Ovary (tissue), 9 donors: ENCODE measurements around the gene PAAF1. TPM values are rescaled to one million over a fixed set of nuclear protein-coding genes. Genes with fewer than 3 reads are reported as not detected.

Source experiments
- DNase-seq, 5 donors: peaks; one replicate each; pipeline ENCODE4 v3.0.0-alpha.2; 2019 to 2020
- H3K27ac ChIP-seq, 2 donors: fragments of 200-600 bp; one replicate each; pipeline versions ENCODE4 v1.5.1 to v1.8.0; 2019 to 2022
- H3K27me3 ChIP-seq: fragments of 200-600 bp; one replicate; pipeline ENCODE4 v1.8.0; 2022
- H3K36me3 ChIP-seq: fragments of 200-600 bp; sonication (generic); one replicate; pipeline ENCODE4 v1.5.1; 2019
- H3K4me1 ChIP-seq: one replicate; pipeline ENCODE4 v1.8.1; 2013; ENCODE audit warnings: mild to moderate bottlenecking, moderate library complexity; ENCODE audit not compliant: insufficient read depth
- H3K4me3 ChIP-seq: fragments of 200-600 bp; sonication (generic); one replicate; pipeline ENCODE4 v1.5.1; 2017
- H3K9me3 ChIP-seq, 2 donors: fragments of 200-600 bp in 1 of 2; sonication (generic) in 1 of 2; one replicate each; pipeline versions ENCODE4 v1.5.1 to v1.8.1; 2013 to 2019; ENCODE audit warnings: mild to moderate bottlenecking in 1 of 2, moderate library complexity in 1 of 2
- EP300 ChIP-seq: sonication (generic); formaldehyde crosslinking; IDR thresholded peaks from one replicate; pipeline ENCODE4 v1.6.1; 2017; ENCODE audit warnings: antibody characterized with exemption
- POLR2A ChIP-seq: fragments of 450-650 bp; IDR thresholded peaks from one replicate; pipeline ENCODE4 v1.6.1; 2017; ENCODE audit warnings: antibody characterized with exemption, mild to moderate bottlenecking, moderate library complexity
- WGBS, 3 donors: extraction: QIAGEN DNeasy Blood & Tissue Kit in 1 of 3; methylation state at CpG; one replicate each; pipeline versions ENCODE4 v1.1.5 to v1.1.7; 2013 to 2017; 5-methylcytosine and 5-hydroxymethylcytosine counted together
- intact Hi-C, 4 donors: fragments of 100-400 bp; cut with DNase I; formaldehyde crosslinking; loops; one replicate each; pipeline versions ENCODE4 v1.11.0 to v1.15.1; 2022 to 2023
- polyA plus RNA-seq, 2 donors: library from polyadenylated mRNA; stranded (reverse); fragments of 200-250 nt in 1 of 2; fragments of 350-450 nt in 1 of 2; fragmentation: Illumina TruSeq in 1 of 2; extraction: RNeasy Lipid Tissue Mini Kit (QIAGEN cat#74804) in 1 of 2; gene quantifications; one replicate each; pipeline ENCODE4 v1.2.3, GENCODE V29; 2013 to 2014
- total RNA-seq, 7 donors: library from RNA; depleted of rRNA in 2 of 7; stranded (reverse); fragments of >200 nt in 2 of 7; fragmentation: NEBNext Ultra II Directional in 3 of 7; extraction: Animal tissue kit (Norgen Biotek cat#: 25700) in 3 of 7; gene quantifications; one replicate each; pipeline versions ENCODE4 v1.1.0 to v1.2.4, GENCODE V29; 2016 to 2023
- TF ChIP-seq, protein P1 (sequence below), 3 donors: fragments of 450-650 bp in 2 of 3; fragments of 200-600 bp in 1 of 3; IDR thresholded peaks; one replicate each; pipeline versions ENCODE4 v1.5.1 to v1.8.0; 2016 to 2022; ENCODE audit warnings: antibody characterized with exemption in 3 of 3, mild to moderate bottlenecking in 1 of 3
- donor health status: DM: no; HTN: no; CAD: no; lungs with moderate emphysema.
- donor health status: DM: no; HTN: no; CAD: no.
- donor health status: Bipolar disorder and iron deficiency.
- donor health status: DM: yes; HTN: yes; CAD: no.
- donor health status: DM: no; HTN: no; CAD: no.
- donor health status: DM: yes; HTN: yes; CAD: no.

PAAF1 gene
- total and polyA plus RNA-seq, 9 donors, result 9.5 to 48.0 (median 18.3) TPM

DNA sequence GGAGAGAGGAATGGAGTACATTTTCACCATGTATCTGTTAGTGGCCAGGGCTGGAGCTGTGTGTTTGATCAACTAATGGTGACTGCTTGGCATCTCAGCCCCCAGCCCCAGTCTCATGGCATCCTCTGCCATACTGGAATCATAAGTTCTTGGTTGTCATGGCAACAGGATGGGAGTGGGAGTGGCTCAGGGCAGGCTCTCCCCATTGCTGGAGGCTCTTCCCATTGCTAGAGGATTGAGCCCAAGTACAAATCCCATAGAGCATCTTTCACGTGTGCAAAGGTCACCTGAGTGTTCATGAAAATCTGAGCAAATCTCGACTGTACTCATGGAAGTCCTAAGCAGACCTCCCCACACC, 88.9 kb downstream of the PAAF1 start:
- H3K9me3 ChIP-seq, result no peaks in the 10 kb centered on the region
- no peak overlapping the region for H3K4me3 ChIP-seq
- TF ChIP-seq, protein P1, sequence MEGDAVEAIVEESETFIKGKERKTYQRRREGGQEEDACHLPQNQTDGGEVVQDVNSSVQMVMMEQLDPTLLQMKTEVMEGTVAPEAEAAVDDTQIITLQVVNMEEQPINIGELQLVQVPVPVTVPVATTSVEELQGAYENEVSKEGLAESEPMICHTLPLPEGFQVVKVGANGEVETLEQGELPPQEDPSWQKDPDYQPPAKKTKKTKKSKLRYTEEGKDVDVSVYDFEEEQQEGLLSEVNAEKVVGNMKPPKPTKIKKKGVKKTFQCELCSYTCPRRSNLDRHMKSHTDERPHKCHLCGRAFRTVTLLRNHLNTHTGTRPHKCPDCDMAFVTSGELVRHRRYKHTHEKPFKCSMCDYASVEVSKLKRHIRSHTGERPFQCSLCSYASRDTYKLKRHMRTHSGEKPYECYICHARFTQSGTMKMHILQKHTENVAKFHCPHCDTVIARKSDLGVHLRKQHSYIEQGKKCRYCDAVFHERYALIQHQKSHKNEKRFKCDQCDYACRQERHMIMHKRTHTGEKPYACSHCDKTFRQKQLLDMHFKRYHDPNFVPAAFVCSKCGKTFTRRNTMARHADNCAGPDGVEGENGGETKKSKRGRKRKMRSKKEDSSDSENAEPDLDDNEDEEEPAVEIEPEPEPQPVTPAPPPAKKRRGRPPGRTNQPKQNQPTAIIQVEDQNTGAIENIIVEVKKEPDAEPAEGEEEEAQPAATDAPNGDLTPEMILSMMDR (IDR thresholded peaks at IDR 0.05), result no peak
- TF ChIP-seq EP300 (no peak), POLR2A (no peak)
- no peaks in the 10 kb centered on the region for H3K36me3 ChIP-seq
- H3K27me3 ChIP-seq, result no peaks in the 10 kb centered on the region
- H3K4me1 ChIP-seq, result no peaks in the 10 kb centered on the region
- WGBS, 3 donors, result 58 to 70% (median 58%) methylated on average over 2 of the region's 2 CpGs
- intact Hi-C loops, result loop anchor here in 1 of 4 donors (10.0 kb wide), 1 partner anchor 99 kb away; no protein-coding TSS in a partner anchor
- no peak overlapping the region for H3K27ac ChIP-seq
- DNase-seq, result no peak

DNA sequence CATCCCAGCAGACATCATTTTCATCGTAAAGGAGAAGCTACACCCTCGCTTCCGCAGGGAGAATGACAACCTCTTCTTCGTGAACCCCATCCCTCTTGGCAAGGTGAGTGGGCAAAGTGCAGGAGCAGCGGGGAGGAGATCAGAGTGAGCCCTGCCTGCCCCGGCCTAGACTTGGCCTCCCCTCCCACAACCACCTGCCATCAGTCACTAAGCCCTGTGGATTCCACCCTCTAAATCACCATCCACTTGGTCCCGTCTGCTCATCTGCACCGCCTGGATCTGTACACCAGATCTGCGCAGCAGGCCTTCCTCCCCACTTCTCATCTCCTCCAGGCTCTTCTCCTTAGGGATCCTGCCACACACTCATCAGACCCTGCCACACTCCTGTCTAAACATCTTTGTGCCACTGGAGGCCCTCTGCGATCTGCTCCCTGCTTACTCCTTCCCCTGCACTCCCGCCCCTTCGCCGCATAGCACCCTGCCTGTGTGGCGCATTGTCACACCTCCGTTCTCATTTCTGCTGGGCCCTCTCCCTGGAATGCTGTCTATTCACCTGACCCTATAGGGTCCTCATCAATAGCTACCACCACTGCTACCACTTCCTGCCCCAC, 91.7 kb downstream of the PAAF1 start:
- Histone ChIP-seq H3K4me3 (no peak overlapping the region), H3K27ac (no peak overlapping the region), H3K27me3 (no peaks in the 10 kb centered on the region), H3K36me3 (no peaks in the 10 kb centered on the region), H3K9me3 (no peaks in the 10 kb centered on the region), H3K4me1 (no peaks in the 10 kb centered on the region)
- DNase-seq, result no peak
- 90 to 94% (median 92%) methylated on average over 15 of the region's 15 CpGs for WGBS, 3 donors
- TF ChIP-seq EP300, result no peak
- no peak for TF ChIP-seq POLR2A
- TF ChIP-seq, protein P1 (IDR thresholded peaks at IDR 0.05), result no peak
- intact Hi-C loops, result loop anchor here in 1 of 4 donors (10.0 kb wide), 1 partner anchor 96 kb away; no protein-coding TSS in a partner anchor

DNA sequence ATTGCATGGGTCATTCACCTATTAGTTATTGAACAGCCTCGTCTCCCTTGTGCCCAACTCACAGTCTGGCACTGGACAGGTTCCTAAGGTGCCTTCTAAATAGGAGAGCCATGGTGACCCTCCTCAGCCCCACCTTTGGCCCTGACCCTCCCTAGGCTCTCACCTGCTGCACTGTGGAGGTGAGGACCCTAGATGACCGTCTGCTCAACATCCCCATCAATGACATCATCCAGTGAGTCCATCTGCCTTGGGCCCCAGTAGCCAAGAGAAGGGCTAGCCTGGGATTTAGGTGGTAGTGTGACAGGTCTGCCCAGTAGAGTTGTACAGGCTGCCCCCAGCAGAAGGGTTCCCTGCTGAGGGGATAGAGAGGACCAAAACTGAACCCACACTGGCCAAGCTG, 92.3 kb downstream of the PAAF1 start:
- Histone ChIP-seq H3K27ac (no peak overlapping the region), H3K27me3 (no peaks in the 10 kb centered on the region), H3K4me1 (no peaks in the 10 kb centered on the region), H3K36me3 (no peaks in the 10 kb centered on the region), H3K9me3 (no peaks in the 10 kb centered on the region), H3K4me3 (no peak overlapping the region)
- TF ChIP-seq, protein P1 (IDR thresholded peaks at IDR 0.05), result no peak
- TF ChIP-seq POLR2A, result no peak
- TF ChIP-seq EP300, result no peak
- no peak for DNase-seq
- intact Hi-C loops, result loop anchor here in 1 of 4 donors (10.0 kb wide), 1 partner anchor 96 kb away; no protein-coding TSS in a partner anchor
- 66 to 77% (median 70%) methylated on average over 2 of the region's 2 CpGs for WGBS, 3 donors

DNA sequence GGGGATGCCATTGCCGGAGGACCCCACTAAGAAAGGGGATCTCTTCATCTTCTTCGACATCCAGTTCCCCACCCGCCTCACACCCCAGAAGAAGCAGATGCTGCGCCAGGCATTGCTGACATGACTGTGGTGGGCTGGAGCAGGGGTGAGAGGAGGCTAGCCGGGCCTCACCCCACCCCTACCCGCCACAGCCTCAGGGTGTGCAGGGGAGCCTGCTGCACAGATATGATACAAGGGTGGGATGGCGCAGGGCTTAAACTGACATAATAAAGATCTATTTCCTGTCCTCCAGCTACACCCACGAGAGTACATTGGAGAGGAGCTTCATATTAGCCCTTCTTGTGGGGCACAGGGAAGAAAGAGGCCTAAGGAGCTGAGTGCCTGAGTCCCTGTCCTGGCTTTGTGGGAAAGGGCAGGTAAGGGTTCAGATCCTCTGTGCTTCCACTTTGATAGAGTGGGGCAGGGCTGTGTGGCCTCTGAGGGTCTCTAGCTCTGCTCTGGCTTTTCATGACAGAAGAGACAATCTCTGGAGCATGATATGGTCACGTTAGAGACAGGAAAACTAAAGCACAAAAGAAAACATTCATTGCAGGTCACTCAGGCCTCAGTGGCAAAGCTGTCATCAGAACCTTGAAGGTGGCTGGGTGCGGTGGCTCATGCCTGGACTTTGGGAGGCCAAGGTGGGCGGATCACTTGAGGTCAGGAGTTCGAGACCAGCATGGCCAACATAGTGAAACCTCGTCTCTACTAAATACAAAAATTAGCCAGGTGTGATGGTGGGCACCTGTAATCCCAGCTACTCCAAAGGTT, 93.4 kb downstream of the PAAF1 start:
- no peak overlapping the region for H3K4me3 ChIP-seq
- intact Hi-C loops, result loop anchor here in 1 of 4 donors (10.0 kb wide), 1 partner anchor 95 kb away; no protein-coding TSS in a partner anchor
- 85 to 88% (median 87%) methylated on average over 13 of the region's 13 CpGs for WGBS, 3 donors
- no peaks in the 10 kb centered on the region for H3K36me3 ChIP-seq
- no peak for TF ChIP-seq POLR2A
- no peaks in the 10 kb centered on the region for H3K4me1 ChIP-seq
- no peak overlapping the region for H3K27ac ChIP-seq
- H3K27me3 ChIP-seq, result no peaks in the 10 kb centered on the region
- no peaks in the 10 kb centered on the region for H3K9me3 ChIP-seq
- no peak for DNase-seq
